Ureter (tissue), 1 donor: ENCODE data around the gene LBX2. TPM values are rescaled to one million over a fixed set of nuclear protein-coding genes. Genes with fewer than 3 reads are reported as not detected.

ENCODE experiments used
- DNase-seq: peaks from one replicate; pipeline ENCODE4 v3.0.0-alpha.2; 2020; ENCODE audit warnings: low spot score
- total RNA-seq: library from RNA; stranded (reverse); gene quantifications from one replicate; pipeline ENCODE4 v1.2.4, GENCODE V29; 2023
- donor health status: DM: yes; HTN: yes; CAD: no.

The LBX2 gene, protein sequence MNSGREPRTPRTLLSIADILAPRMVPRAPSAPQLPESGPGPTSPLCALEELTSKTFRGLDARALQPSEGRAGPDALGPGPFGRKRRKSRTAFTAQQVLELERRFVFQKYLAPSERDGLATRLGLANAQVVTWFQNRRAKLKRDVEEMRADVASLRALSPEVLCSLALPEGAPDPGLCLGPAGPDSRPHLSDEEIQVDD
- total RNA-seq = 0.36 TPM

DNA sequence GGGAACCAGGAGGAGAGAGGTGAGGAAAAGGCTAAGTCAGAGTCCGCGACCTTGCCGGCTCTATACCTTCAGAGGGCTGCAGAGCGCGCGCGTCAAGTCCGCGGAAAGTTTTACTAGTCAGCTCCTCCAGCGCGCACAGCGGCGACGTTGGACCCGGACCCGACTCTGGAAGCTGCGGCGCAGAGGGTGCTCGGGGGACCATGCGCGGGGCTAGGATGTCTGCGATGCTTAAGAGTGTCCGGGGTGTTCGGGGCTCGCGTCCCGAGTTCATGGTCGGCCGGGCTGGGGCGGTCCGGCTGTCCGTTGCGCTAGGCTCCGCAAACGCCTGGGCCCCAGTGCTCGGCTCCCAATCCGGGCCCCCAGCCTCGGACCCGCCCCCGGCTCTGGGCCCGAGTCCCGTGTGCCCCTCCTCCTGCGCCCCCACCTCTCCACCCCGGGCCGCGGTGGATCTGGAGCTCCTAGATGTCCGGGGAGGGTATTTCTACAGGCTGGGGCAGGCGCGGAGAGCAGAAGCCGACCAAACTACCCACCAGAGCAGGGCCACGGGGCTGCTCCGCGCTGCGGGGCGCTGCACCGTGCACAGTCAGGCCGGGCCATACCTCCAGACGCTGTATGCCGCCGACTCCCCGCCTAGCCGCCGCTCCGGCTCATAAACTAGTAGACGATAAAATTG lies at the start of gene LBX2:
Gene LBX2, minus strand, starts transcription at position 337 of the 673 bp plus-strand sequence. Its CDS starts 66 bp downstream, at position 271.
- DNase-seq = no peak

DNA sequence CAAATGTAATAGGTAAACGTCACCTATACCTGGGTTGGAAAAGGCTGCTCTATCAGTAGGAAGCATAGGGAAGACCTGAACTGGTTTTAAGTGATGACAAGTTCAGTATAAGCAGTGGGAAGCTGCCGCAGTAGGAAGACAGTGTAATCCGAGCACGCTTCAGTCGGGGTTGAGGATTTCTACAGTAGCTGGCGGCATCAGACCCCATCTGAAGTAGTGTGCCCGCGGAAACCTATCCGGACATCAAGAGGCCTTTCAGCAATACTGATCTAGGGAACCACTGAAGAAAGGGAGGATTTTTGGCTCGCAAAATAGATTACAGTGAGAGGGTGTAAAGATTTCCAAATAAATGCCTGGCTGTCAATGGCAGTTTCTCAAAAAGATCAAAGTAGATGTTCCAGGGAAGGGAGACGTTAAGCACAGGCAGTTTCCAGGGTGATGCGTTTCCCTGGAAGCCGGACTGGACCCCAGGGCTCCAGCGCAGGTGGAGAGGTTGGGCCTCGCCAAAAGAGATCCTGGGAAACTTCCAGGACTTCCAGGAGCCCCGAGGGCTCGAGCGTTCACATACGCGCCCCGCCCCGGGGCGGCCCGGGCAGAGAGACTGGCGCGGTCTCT lies 49.0 kb upstream of the LBX2 start:
- no peak for DNase-seq

DNA sequence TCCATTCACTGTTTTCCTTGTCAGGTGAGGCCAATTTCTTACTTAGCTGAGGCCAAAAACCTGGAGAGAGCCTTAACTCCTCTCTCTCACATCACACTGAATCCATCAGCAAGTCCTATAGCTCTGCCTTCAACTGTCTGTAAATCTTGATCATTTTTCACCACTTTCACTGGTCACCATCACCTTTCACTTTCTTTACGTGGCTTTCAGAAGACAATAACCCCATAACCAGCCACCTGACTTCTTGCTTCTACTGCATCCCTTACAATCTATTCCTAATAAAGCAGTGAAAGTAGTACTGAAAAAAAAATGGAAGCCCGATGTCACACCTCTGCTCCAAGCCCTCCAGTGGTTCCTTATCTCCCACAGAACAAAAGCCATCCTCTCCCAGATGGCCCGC lies 46.6 kb upstream of the LBX2 start:
- no peak for DNase-seq

DNA sequence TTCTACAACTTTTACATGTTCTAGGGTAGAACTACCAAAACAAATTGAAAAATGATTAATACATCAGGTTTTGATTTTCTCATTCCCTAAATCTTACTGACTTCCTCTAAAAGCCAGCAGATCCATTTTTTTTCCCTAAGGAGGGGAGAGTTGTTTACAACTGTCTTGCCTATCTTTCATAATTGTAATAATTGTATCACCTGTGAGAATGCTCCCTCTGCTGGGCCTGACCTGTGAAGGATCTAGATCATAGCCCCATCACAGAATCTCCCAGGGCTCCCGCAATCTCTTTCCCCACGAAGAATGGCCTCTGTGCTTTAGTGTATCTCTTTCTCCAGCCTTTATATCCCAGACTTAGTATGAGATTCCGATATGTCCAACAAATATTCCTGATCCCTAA lies 45.2 kb upstream of the LBX2 start:
- DNase-seq = no peak

DNA sequence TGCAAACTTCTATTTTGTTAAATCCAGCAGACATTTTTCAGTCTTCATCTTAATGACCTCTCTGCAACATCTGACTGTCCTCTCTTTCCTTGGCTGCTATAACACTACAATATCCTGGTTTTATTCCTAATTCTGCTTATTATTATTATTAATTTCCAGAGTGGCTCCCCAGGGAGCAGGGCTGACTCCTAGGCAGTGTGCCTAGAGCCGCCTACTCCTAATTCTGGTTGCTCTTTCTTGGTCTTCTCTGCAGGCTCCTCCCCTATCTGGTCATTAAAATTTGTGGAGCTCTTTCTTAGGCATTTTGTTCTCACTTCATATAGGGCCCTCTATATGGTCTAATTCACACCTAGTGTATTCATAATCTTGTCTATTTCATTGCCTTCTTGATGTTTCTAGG lies 43.6 kb upstream of the LBX2 start:
- DNase-seq = no peak

DNA sequence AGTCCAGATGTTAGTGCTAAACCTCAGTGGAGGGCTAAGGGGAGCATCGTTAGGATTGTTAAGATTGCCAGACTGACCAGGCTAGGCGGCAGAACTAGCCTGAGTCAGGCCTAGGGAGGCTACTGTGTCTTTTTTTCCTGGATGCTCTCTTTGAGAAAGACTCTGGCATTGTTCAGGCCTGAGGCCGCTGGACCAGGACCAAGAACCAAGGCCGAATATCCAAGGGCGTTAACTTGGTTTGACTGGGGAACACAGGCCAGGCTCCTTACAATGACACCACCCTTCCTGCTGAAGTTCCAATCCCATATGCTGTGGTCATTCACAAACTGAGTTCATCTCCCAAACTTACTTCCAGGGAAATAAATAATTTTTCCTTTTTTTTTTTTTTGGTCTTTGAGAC lies 40.9 kb upstream of the LBX2 start:
- no peak for DNase-seq

DNA sequence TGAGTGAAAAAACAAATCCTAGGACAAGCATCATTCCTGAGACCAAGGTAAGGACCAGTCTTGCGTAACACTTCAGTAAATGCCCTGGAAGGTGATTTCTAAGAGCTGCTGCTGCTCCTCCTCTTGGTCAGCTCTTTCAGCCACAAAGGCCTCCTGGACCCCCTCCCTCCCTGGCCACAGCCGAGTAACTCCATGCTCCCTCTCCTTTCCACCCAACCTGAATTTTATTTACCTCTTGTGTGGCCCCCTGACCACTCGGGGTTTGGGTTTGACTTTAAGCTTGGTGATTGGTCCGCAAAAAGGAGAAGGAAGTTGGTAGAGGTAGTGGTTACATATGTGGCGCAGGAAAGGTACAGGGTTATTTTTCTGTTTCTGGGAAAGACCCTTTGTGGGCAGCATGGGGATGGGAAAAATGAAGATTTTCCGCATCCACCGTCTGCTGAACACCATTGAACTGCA lies 39.5 kb upstream of the LBX2 start:
- no peak for DNase-seq

DNA sequence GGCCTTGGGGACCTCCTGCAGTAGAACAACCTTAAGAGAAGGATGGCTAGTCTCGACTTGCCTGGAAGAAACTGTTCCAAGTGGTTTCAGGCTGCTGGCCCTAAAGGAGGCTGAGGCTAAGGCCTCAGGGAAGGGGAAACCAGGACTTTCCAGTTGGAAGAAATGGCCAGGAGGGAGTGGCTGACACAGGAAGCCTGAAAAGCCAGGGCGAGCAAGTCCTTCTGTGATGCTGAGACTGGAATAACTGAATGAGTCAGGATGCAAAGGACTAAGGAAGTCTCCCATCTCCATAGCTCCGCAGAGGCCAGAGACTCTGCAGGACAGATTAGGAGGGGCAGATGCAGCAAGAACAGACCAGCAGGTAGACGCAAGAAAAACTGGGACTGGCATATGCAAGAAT lies 37.7 kb upstream of the LBX2 start:
- DNase-seq = no peak

DNA sequence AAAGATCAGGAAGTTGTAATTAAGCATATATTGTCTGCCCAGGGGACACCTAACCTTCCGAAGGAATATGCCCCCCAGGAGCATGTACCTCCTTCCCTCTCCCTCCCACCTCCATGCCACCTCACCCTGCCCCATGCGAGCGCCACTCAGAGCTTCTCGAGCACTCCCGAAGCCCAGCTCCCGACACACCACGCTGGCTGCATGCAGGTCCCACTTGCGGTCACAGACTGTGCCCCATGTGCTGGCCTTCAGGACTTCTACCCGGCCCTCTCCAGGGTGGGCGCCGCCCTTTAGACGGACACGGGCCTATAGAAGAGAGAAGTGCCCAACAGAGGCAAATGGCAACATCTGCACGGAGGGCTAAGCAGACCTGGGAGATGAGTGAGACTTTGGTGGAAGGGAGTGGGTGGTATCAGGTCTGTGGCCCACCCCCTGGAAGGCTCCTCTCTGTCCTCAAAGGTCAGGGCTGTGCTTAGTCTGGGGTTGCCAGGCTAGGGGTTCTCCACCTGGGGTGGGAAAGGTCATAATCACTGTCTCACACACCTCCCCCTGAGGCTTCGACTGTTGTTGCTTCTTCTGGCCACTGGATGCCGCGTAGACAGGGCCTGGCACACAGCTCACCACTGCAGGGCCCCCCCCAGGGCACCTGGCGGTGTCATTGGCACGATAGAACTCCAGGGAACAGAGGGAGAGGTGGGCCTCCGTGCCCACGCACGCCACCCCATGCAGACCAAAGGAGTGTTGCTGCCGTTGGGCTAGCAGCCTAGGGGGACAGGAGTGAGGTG lies 37.0 kb upstream of the LBX2 start:
- DNase-seq = no peak

DNA sequence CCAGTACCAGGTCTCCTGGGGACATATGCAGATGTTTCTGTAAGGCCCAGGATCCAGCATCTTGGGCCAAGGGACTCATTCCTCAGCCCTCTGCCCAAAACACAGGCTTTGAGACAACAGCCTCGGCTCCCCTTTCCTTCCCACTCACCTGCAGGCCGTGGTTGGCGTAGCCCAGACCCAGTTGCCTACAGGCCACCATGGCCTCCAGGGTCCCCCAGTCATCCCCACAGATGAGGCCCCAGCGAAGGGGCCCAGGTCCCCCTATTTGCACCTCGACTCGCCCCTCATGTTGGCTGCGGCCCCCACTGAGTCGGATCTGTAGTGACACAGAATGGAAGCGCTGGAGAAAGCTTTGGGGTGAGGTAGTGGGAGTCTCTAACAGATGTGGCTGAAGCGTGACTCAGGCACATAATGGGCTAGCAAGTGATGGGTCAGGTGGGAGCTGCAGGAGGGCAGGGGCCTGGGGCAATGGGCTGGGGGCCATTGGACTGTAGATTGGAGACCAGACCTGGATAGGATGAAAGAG lies 36.1 kb upstream of the LBX2 start:
- no peak for DNase-seq

DNA sequence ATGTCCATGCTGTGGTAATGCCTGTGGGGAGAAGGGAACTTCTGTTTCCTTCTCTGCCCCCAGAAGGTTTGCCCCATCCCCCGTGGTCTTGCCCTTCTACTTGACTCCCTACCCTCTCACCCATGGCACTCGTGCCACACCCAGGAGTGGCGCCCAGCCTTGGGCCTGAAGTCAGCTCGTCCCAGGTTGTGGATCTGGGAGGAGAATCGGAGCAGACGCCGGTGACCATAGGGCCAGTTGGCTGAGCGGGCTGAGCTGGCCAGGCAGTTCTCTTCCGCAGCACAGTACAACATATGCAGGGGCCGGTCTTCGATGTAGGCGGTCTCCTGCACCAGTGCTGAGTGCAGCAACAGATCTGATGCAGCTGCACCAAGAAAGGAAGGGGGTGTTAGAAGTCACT lies 35.0 kb upstream of the LBX2 start:
- no peak for DNase-seq

DNA sequence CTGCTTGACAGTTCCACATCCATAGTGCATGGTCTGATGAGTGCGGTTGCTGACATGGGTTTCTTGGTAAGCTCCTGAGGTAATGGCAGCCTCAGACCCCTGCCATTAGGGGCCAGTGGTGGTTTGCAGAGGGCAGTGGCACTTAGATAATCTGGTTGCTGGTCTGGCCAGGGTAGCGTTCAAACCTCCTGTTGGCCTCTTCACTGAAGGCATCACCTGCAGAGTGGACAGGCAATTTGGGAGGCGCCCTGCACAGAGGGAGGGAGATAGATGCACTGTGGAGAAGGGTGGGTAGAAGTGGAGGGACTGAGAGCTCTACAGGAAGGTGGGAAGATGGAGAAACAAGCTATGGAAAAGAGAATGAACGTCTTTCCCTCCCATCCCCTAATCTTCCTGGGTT lies 34.1 kb upstream of the LBX2 start:
- no peak for DNase-seq

DNA sequence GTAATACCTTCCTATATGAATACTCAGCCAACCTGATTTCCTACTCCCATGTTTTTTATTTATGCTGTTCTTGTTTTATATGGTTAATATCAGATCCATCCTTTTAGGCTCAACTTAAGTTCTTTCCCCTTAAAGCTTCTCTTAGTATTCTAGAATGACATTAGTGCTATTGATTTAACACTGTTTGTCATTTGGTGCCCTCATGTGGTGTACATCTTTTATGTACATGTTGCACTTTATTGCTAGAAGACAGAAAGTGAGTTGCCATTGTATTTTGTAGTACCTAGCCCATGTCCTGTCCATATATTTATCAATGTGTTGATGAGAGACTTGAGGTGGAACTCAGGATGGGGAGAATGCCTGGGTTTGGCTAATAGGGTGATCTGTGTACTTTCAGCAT lies 32.8 kb upstream of the LBX2 start:
- no peak for DNase-seq

DNA sequence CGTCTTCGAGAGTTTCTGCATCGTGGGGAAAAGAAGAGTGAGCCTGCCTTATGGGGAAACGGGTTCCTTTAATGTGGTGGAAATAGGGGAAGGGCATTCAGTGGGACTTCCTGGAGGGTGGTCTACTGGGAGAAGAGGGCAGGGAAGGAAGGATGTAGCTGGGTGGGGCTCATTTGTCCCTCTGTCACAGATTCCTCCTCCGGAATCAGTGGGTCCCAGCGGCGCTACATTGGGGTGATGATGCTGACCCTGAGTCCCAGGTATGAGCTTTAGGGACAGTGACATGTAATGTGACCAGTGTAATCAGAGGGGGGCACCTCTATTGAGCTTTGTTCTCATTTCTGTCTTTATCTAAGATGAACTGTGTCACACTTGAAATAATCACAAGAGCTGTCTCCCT lies 32.3 kb upstream of the LBX2 start:
- DNase-seq = no peak

DNA sequence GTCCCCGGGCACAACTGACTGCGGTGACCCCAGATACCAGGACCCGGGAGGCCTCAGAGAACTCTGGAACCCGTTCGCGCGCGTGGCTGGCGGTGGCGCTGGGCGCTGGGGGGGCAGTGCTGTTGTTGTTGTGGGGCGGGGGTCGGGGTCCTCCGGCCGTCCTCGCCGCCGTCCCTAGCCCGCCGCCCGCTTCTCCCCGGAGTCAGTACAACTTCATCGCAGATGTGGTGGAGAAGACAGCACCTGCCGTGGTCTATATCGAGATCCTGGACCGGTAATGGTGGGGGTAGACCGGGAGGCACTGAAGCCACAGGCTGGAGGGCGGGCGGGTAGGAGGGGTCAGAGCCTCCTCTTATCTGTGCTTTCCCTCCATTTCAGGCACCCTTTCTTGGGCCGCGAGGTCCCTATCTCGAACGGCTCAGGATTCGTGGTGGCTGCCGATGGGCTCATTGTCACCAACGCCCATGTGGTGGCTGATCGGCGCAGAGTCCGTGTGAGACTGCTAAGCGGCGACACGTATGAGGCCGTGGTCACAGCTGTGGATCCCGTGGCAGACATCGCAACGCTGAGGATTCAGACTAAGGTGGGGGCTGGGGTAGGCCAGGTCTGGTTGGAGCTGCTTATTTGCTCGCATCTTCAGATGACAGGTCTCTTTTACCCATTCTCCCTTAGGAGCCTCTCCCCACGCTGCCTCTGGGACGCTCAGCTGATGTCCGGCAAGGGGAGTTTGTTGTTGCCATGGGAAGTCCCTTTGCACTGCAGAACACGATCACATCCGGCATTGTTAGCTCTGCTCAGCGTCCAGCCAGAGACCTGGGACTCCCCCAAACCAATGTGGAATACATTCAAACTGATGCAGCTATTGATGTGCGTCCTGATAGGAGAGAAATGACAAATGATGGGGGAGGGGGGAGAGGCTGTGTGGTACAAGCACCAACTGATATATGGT lies 31.1 kb upstream of the LBX2 start:
- peak; percentile 60 for DNase-seq

DNA sequence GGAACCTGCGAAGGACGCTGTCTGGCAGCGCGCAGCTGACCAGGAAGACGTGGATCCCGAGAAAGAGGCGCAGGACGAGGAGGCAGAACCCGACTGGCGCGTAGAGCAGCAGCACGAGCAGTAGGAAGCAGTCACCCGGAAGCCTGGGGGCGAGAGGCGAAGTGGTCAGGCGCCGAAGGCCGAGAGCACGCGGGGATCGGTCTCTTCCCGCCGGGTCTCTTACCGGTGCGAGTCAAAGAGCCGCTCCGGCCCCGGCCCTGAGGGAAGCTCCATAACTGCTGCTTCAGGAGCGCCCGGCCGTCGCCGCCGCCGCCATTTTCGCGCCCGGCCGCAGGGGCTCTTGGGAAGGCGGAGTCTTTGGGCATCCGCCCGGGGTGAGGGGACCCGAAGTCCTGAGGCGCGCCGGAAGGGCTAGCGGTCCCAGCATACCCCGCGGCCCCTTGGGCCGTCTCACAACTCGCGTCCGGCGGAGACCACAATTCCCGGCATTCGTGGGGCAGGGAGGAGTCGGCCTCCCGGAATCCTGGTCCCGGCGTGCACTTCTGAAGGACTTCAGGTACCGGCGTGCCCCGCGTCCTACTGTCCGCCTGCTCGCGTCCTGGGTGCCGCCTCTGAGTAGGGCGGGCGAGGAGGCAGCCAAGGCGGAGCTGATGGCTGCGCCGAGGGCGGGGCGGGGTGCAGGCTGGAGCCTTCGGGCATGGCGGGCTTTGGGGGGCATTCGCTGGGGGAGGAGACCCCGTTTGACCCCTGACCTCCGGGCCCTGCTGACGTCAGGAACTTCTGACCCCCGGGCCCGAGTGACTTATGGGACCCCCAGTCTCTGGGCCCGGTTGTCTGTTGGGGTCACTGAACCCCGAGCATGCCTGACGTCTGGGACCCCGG lies 30.2 kb upstream of the LBX2 start, which contains the start of the genes AUP1 and HTRA2:
Gene AUP1, minus strand, starts transcription at position 350 of the 882 bp plus-strand sequence. Its CDS starts 77 bp downstream, at position 273.
Gene HTRA2, plus strand, starts transcription at position 577 of the 882 bp plus-strand sequence. Its CDS starts 74 bp downstream, at position 651.
- peak; percentile 99 for DNase-seq

DNA sequence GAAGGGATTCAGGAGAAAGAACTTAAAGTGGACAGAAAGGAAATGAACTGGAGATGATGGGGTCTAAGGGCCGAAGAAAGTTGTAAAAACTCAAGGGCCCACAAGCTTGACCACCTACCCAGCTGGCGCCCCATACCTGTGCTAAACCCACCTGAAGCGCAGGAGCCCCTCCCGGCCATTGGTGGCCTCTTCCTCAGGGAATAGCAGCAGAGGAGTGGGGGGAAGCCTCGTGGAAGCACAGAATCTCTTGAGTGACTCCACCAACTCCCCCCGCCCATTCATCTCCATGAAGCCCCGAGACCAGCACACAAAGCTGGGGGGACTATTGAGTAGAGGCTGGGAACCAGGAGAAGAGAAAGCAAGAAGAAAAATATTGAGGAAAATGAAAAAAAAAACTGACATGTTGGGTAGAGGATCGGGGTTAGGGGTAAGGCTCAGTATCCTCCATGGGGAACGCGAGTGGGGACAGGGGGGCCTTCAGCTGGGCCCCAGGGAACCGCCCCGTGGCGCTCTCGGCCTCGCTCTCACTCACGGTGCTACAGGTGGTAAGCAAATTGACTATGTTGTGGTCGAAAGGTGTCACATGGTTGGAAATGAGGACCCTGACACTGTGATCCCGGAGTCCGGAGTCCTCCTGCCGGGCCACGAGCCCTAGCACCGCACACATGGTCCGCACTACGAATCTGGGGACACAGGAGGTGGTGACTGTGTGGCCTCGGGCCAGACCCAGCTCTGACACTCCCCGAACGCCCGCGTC lies 29.4 kb upstream of the LBX2 start:
- DNase-seq = no peak

DNA sequence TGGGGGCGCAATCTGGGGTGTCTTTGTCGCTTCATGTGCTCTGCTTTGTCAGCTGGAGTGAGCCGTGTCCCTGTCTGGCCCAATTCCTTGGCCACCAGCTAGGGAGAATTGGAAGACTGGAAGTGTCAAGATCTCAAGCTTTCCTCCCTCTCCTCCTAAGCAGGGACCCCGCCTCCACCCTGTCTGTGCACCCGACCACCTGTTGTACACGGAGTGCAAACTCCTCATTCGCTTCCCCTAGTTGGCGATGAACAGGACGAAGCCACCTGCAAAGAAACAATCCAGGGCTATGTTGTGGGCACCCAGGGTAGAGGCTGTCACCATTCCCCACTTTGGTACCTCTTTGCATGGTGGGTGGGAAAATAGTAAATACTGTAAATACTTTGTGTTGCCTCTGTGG lies 28.3 kb upstream of the LBX2 start:
- no peak for DNase-seq

DNA sequence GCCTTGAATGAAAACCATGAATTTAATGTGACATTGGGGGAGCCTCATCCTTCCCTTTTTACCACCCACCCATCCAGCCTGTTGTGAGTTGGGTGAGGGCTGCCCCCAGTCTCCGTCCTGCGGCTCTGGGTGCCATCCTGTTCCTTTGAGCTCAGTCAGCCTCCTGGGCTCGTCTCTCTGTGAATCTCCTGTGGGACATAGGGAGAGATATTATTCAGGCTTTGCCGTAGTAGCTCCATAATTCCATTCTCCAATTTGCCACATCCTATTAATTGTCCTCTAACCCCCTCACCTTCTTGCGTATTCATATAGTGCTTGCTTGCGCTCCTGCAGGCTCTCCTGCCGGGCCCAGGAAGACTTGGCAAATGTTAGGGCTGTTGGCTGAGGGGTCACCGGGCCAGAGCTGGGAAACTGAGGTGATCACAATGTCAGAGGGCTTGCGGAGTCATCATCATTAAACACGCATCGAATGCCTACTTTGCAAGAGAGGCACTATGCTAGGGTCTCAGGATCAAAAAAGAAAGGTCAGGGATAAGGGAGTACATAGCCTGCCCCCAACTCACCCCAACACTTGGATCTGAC lies 27.3 kb upstream of the LBX2 start:
- no peak for DNase-seq
